Kidney epithelial cell (primary cell): ENCODE measurements around the gene TMEM69. TPM values are rescaled to one million over a fixed set of nuclear protein-coding genes. Genes with fewer than 3 reads are reported as not detected.

Source experiments
- DNase-seq: peaks from one replicate; pipeline ENCODE4 v3.0.0-alpha.2; 2010; ENCODE audit warnings: low read depth
- H3K27me3 ChIP-seq: 2 replicates; pipeline ENCODE4 v1.6.0; 2011; ENCODE audit warnings: low read length; ENCODE audit not compliant: control insufficient read depth, insufficient read depth
- H3K36me3 ChIP-seq: 2 replicates; pipeline ENCODE4 v1.5.1; 2011; ENCODE audit warnings: low read length; ENCODE audit not compliant: control insufficient read depth, insufficient read depth
- H3K4me3 ChIP-seq: 2 replicates; pipeline ENCODE4 v1.5.1; 2011; ENCODE audit warnings: low read depth, mild to moderate bottlenecking, control low read depth, low read length
- total RNA-seq: library from RNA; depleted of rRNA; stranded (reverse); fragments of >200 nt; gene quantifications from 2 replicates; pipeline ENCODE4 v1.2.3, GENCODE V29; 2015
- TF ChIP-seq, protein P1 (sequence below): IDR thresholded peaks from 2 replicates; pipeline ENCODE4 v1.5.1; 2011; ENCODE audit warnings: mild to moderate bottlenecking, moderate library complexity, low read length, control low read depth, inconsistent platforms; ENCODE audit not compliant: insufficient read depth, poor library complexity, severe bottlenecking

The TMEM69 gene
- total RNA-seq, 1 donor from 2014 or later, result 48.0 TPM

DNA sequence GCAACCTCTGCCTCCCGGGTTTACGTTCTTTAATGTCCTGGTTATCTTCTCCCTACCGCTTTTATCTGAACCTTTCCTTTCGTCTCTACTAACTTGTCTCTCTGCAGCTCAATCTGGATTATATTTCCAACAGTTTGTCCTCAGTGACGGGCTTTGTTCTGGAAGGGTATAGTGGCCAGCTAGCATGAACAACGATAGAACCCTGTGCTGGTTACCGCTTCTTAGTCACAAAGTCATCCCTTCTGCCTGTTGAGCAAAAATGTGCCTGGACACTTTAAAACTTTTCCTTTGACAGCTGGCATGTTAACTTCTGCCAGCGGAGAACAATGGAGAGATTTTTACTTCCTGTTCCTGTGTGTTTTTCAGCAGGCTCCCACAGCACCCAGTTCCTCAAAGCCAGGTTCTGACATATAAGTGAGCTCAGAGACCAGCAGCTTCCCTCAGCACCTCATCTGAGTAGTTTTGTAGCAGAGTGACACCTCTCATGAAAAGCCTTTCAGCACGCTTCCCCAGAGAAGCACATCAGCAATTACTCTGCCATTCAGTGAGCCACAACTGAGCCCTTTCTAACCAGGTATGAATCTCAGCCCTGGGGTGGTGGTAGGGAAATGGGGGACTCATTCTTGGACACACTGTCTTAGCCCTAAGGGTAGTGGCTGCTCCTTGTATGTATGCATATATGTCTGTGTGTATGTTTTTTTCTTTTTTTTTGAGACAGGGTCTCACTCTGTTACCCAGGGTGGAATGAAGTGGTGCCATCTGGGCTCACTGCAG is 40.5 kb upstream of the TMEM69 start:
- Histone ChIP-seq H3K4me3 (no peak overlapping the region), H3K27me3 (no peaks in the 10 kb centered on the region), H3K36me3 (peaks cover 6% of the 10 kb centered on the region)
- TF ChIP-seq, protein P1, sequence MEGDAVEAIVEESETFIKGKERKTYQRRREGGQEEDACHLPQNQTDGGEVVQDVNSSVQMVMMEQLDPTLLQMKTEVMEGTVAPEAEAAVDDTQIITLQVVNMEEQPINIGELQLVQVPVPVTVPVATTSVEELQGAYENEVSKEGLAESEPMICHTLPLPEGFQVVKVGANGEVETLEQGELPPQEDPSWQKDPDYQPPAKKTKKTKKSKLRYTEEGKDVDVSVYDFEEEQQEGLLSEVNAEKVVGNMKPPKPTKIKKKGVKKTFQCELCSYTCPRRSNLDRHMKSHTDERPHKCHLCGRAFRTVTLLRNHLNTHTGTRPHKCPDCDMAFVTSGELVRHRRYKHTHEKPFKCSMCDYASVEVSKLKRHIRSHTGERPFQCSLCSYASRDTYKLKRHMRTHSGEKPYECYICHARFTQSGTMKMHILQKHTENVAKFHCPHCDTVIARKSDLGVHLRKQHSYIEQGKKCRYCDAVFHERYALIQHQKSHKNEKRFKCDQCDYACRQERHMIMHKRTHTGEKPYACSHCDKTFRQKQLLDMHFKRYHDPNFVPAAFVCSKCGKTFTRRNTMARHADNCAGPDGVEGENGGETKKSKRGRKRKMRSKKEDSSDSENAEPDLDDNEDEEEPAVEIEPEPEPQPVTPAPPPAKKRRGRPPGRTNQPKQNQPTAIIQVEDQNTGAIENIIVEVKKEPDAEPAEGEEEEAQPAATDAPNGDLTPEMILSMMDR, result no peak
- no peak for DNase-seq

GRCh38 chr1:45654540-45655280 is 33.3 kb upstream of the TMEM69 start:
- no peak overlapping the region for H3K4me3 ChIP-seq
- H3K36me3 ChIP-seq, result peaks cover 5% of the 10 kb centered on the region
- TF ChIP-seq, protein P1, result no peak
- H3K27me3 ChIP-seq, result no peaks in the 10 kb centered on the region
- DNase-seq, result no peak

- Histone ChIP-seq H3K4me3 (no peak overlapping the region), H3K27me3 (no peaks in the 10 kb centered on the region), H3K36me3 (peaks cover 1% of the 10 kb centered on the region)
- TF ChIP-seq, protein P1, result no peak
- DNase-seq, result no peak
Observed at GRCh38 chr1:45656573-45657226, 31.3 kb upstream of the TMEM69 start.

DNA sequence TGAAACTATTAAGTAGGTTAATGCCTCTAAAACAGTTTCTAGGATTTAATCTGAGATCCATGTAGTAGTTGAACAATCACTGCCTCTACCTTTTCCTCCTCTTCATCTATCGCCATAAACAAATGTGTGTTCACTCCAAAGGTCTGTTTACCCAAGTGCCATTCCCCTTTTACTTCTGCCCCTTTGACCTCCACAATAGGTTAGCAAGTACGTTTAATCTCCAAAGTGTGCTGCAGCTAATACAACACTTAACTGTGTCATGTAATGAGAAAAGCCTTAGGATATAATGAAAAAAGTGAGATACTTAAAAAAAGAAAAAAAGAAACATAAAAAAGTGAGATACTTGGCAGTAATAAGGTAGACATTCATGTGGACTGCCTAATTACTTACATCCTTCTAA is 29.8 kb upstream of the TMEM69 start:
- no peak for DNase-seq
- no peaks in the 10 kb centered on the region for H3K27me3 ChIP-seq
- TF ChIP-seq, protein P1, result no peak
- H3K36me3 ChIP-seq, result peaks cover 1% of the 10 kb centered on the region
- no peak overlapping the region for H3K4me3 ChIP-seq

GRCh38 chr1:45659222-45659621 is 28.8 kb upstream of the TMEM69 start:
- no peak for DNase-seq
- TF ChIP-seq, protein P1, result no peak
- Histone ChIP-seq H3K27me3 (no peaks in the 10 kb centered on the region), H3K4me3 (no peak overlapping the region), H3K36me3 (peaks cover 1% of the 10 kb centered on the region)
